PC-9 (cell line): Measurements from ENCODE around the gene AKAP6. TPM values are rescaled to one million over a fixed set of nuclear protein-coding genes. Genes with fewer than 3 reads are reported as not detected.

Source experiments
- BruUV-seq: library from RNA; stranded (reverse); fragments of 400-500 nt; replicated peaks from 2 replicates; lab custom pipeline; 2021; lab: Mats Ljungman, UMichigan
- CTCF ChIA-PET: fragments of 300-600 bp; sonication (Branson Sonifier 250); formaldehyde crosslinking; loops from one replicate; lab custom pipeline; 2022; ENCODE audit warnings: antibody characterized with exemption; lab: Charles Lee
- POLR2A ChIA-PET: fragments of 300-600 bp; sonication (Branson Sonifier 250); formaldehyde crosslinking; loops from one replicate; lab custom pipeline; 2022; ENCODE audit warnings: antibody characterized with exemption; ENCODE audit not compliant: unreplicated experiment; lab: Charles Lee
- DNase-seq, 2 experiments: peaks; one replicate each; pipeline versions ENCODE4 v3.0.0 to v3.0.0-alpha.2; 2015 to 2022; ENCODE audit warnings: mixed read lengths in 1 of 2
- H2AFZ ChIP-seq: fragments of 200-600 bp; sonication (generic); 2 replicates; pipeline ENCODE4 v1.8.1; 2017; ENCODE audit warnings: antibody characterized with exemption
- H3F3A ChIP-seq: fragments of 200-600 bp; sonication (generic); 2 replicates; pipeline ENCODE4 v1.8.1; 2017; ENCODE audit warnings: antibody characterized with exemption, mild to moderate bottlenecking, low read depth; ENCODE audit not compliant: insufficient read depth
- H3K27ac ChIP-seq: fragments of 200-600 bp; sonication (generic); 2 replicates; pipeline ENCODE4 v1.6.1; 2016; ENCODE audit warnings: mixed run types
- H3K27me3 ChIP-seq: fragments of 200-600 bp; sonication (generic); 2 replicates; pipeline ENCODE4 v1.6.1; 2016; ENCODE audit warnings: low read depth, mixed run types; ENCODE audit not compliant: insufficient read depth
- H3K36me3 ChIP-seq: fragments of 200-600 bp; sonication (generic); 2 replicates; pipeline ENCODE4 v1.6.1; 2016; ENCODE audit warnings: low read depth, mixed run types
- H3K4me1 ChIP-seq: fragments of 200-600 bp; sonication (generic); replicated peaks from 2 replicates; pipeline ENCODE4 v1.6.1; 2016; ENCODE audit warnings: mixed run types; ENCODE audit not compliant: insufficient read depth
- H3K4me2 ChIP-seq: fragments of 200-600 bp; sonication (generic); 2 replicates; pipeline ENCODE4 v1.6.1; 2017; ENCODE audit warnings: mixed run types
- H3K4me3 ChIP-seq: fragments of 200-600 bp; sonication (generic); 2 replicates; pipeline ENCODE4 v1.6.1; 2016; ENCODE audit warnings: mixed run types
- H3K79me2 ChIP-seq: fragments of 200-600 bp; sonication (generic); 2 replicates; pipeline ENCODE4 v1.6.1; 2017; ENCODE audit warnings: low read depth, mixed run types
- H3K9me2 ChIP-seq: fragments of 200-600 bp; sonication (generic); 2 replicates; pipeline ENCODE4 v1.8.1; 2017; ENCODE audit warnings: mild to moderate bottlenecking; ENCODE audit not compliant: insufficient read depth
- H3K9me3 ChIP-seq: fragments of 200-600 bp; sonication (generic); 2 replicates; pipeline ENCODE4 v1.8.1; 2016; ENCODE audit warnings: low read depth; ENCODE audit not compliant: insufficient read depth
- H4K20me1 ChIP-seq: fragments of 200-600 bp; sonication (generic); 2 replicates; pipeline ENCODE4 v1.8.1; 2017; ENCODE audit not compliant: insufficient read depth
- CTCF ChIP-seq: fragments of 200-600 bp; sonication (generic); conservative IDR thresholded peaks from 2 replicates; pipeline ENCODE4 v1.6.1; 2017; ENCODE audit warnings: mixed run types, antibody characterized with exemption, mild to moderate bottlenecking, moderate library complexity
- EZH2 ChIP-seq: fragments of 200-600 bp; sonication (generic); IDR thresholded peaks from 2 replicates; pipeline ENCODE4 v1.8.0; 2017; ENCODE audit warnings: antibody characterized with exemption, low read depth
- intact Hi-C: fragments of 100-400 bp; cut with micrococcal nuclease; formaldehyde crosslinking; loops from one replicate; pipeline ENCODE4 v1.10.0; 2022; ENCODE audit not compliant: unreplicated experiment
- total RNA-seq: library from RNA; stranded (reverse); gene quantifications from 2 replicates; pipeline ENCODE4 v1.2.3, GENCODE V29; 2021

Gene AKAP6
- total RNA-seq, 1 experiment from 2014 or later, result 2.8 TPM

DNA sequence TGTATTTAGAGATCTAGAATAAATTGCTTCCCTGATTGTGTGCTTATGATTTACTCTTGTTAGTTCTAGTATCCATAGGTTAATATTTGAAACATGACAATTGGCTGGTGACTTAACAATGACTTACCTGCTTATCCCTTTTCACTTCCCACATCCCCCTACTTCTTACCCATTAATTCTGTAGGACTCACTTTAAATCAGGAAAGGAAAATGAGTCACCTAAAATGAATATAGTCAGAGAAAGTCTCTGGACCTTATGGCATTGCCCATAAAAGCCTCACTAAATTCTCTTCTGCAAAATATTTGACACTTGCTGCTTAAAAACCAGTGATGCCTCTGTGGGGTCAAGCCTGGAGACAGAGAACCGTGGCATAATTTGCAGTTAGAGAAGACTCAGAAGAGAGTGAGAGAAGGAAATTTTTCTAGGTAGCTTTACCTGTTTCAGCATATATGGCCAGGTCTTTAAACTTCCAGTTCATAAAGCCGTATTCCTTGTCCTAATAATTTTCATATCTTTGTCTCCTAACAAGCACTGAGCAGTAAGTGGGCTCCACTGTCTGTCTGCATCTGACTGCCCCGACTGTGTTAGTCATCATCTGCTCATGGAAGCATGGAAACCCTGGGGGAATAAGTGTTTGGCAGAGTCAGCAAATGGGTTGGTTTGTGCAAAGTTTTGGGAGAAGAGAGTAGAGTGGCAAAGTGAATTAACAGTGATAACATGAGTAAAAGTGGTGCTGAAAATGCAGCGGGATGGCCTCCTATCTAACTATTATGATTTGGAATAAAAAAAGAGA lies 294.4 kb downstream of the AKAP6 start:
- ChIA-PET CTCF (no interaction called here), POLR2A (no interaction called here)
- no peak for TF ChIP-seq EZH2
- TF ChIP-seq CTCF, result no peak
- Histone ChIP-seq H3K79me2 (no peaks in the 10 kb centered on the region), H3K4me3 (no peak overlapping the region), H3K9me2 (no peaks in the 10 kb centered on the region; the same call in 1 of the 2 replicates), H3K9me3 (no peaks in the 10 kb centered on the region), H4K20me1 (no peaks in the 10 kb centered on the region), H3K27ac (no peak overlapping the region), H3K4me1 (no peaks in the 10 kb centered on the region), H3K4me2 (no peak overlapping the region), H3F3A (no peaks in the 10 kb centered on the region), H3K36me3 (no peaks in the 10 kb centered on the region), H3K27me3 (no peaks in the 10 kb centered on the region), H2AFZ (no peak overlapping the region)
- no TSS peak for BruUV-seq
- DNase-seq, result no peak
- intact Hi-C loops, result no loop called here

DNA sequence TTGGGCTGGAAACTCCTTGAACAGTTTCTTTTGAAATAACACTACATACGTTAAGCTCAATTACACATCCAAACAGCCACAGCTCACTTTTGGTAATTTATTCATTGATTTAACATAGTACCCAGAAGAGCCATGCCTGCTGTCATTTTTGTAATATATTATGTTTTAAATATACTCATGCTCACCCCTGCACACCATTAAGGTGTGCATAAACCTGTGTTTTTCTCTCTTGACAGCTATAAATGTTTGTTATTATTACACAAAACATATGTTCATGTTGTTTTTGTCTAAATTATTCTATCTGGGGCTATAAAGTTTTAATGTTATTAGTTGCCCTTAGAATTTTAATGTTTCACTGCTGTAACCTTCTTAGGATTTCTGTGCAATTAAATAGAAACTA lies 296.1 kb downstream of the AKAP6 start:
- no peaks in the 10 kb centered on the region for H3F3A ChIP-seq
- no peak for DNase-seq
- intact Hi-C loops, result no loop called here
- no peak overlapping the region for H3K27ac ChIP-seq
- no peaks in the 10 kb centered on the region for H4K20me1 ChIP-seq
- no TSS peak for BruUV-seq
- no peaks in the 10 kb centered on the region for H3K4me1 ChIP-seq
- no peaks in the 10 kb centered on the region for H3K9me3 ChIP-seq
- no peak for TF ChIP-seq CTCF
- TF ChIP-seq EZH2, result no peak
- no peaks in the 10 kb centered on the region for H3K36me3 ChIP-seq
- H3K9me2 ChIP-seq, result no peaks in the 10 kb centered on the region; the same call in 1 of the 2 replicates
- no peaks in the 10 kb centered on the region for H3K27me3 ChIP-seq
- no peak overlapping the region for H3K4me2 ChIP-seq
- no peaks in the 10 kb centered on the region for H3K79me2 ChIP-seq
- POLR2A ChIA-PET, result no interaction called here
- H3K4me3 ChIP-seq, result no peak overlapping the region
- CTCF ChIA-PET, result no interaction called here
- H2AFZ ChIP-seq, result no peak overlapping the region

GRCh38 chr14:32627545-32628298 lies 298.6 kb downstream of the AKAP6 start:
- TF ChIP-seq EZH2 (no peak), CTCF (no peak)
- BruUV-seq, result no TSS peak
- H2AFZ ChIP-seq, result no peak overlapping the region
- H3K4me2 ChIP-seq, result no peak overlapping the region
- H3K4me1 ChIP-seq, result no peaks in the 10 kb centered on the region
- H3K9me2 ChIP-seq, result no peaks in the 10 kb centered on the region
- H3K36me3 ChIP-seq, result no peaks in the 10 kb centered on the region
- no peaks in the 10 kb centered on the region for H4K20me1 ChIP-seq
- H3F3A ChIP-seq, result no peaks in the 10 kb centered on the region
- intact Hi-C loops, result no loop called here
- H3K4me3 ChIP-seq, result no peak overlapping the region
- DNase-seq, result no peak
- H3K79me2 ChIP-seq, result no peaks in the 10 kb centered on the region
- ChIA-PET POLR2A (no interaction called here), CTCF (no interaction called here)
- H3K27me3 ChIP-seq, result no peaks in the 10 kb centered on the region
- H3K9me3 ChIP-seq, result no peaks in the 10 kb centered on the region
- no peak overlapping the region for H3K27ac ChIP-seq
